Measurements from ENCODE around the gene PARM1.

Gene PARM1, protein sequence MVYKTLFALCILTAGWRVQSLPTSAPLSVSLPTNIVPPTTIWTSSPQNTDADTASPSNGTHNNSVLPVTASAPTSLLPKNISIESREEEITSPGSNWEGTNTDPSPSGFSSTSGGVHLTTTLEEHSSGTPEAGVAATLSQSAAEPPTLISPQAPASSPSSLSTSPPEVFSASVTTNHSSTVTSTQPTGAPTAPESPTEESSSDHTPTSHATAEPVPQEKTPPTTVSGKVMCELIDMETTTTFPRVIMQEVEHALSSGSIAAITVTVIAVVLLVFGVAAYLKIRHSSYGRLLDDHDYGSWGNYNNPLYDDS

GRCh38 chr4:74932832-74933561 lies at the start of gene PARM1:
TSS of gene PARM1 (plus strand) at chr4:74933116. CDS start at chr4:74933328, 212 bp downstream.
- H3K27me3 ChIP-seq (ENCODE audit: control insufficient read depth, insufficient read depth, low read length), result no peaks in the 10 kb centered on the region
- H3K27ac ChIP-seq, result peak within 1 kb of the TSS; percentile 42
- H3K4me2 ChIP-seq (ENCODE audit: low read length), result peak within 1 kb of the TSS; percentile 58
- no peak within 1 kb of the TSS for H3K9ac ChIP-seq
- peak within 1 kb of the TSS; percentile 48 for H3K4me3 ChIP-seq (ENCODE audit: low read depth, low read length)
- H2AFZ ChIP-seq, result peak within 1 kb of the TSS; percentile 91
- H3K79me2 ChIP-seq, result no peaks in the 10 kb centered on the region
- no peaks in the 10 kb centered on the region for H3K36me3 ChIP-seq (ENCODE audit: control insufficient read depth, insufficient read depth, low read length)
- no peaks in the 10 kb centered on the region for H3K9me3 ChIP-seq (ENCODE audit: control insufficient read depth, low read length)
- H3K4me1 ChIP-seq, result peaks cover 4% of the 10 kb centered on the region
- TF ChIP-seq, protein P1, sequence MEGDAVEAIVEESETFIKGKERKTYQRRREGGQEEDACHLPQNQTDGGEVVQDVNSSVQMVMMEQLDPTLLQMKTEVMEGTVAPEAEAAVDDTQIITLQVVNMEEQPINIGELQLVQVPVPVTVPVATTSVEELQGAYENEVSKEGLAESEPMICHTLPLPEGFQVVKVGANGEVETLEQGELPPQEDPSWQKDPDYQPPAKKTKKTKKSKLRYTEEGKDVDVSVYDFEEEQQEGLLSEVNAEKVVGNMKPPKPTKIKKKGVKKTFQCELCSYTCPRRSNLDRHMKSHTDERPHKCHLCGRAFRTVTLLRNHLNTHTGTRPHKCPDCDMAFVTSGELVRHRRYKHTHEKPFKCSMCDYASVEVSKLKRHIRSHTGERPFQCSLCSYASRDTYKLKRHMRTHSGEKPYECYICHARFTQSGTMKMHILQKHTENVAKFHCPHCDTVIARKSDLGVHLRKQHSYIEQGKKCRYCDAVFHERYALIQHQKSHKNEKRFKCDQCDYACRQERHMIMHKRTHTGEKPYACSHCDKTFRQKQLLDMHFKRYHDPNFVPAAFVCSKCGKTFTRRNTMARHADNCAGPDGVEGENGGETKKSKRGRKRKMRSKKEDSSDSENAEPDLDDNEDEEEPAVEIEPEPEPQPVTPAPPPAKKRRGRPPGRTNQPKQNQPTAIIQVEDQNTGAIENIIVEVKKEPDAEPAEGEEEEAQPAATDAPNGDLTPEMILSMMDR (IDR thresholded peaks at IDR 0.05), result peak; percentile 60

- Histone ChIP-seq H3K27ac (no peak overlapping the region), H3K9me3 (ENCODE audit: control insufficient read depth, low read length) (no peaks in the 10 kb centered on the region), H3K36me3 (ENCODE audit: control insufficient read depth, insufficient read depth, low read length) (no peaks in the 10 kb centered on the region), H3K79me2 (no peaks in the 10 kb centered on the region), H3K4me1 (no peaks in the 10 kb centered on the region), H3K27me3 (ENCODE audit: control insufficient read depth, insufficient read depth, low read length) (no peaks in the 10 kb centered on the region), H3K4me3 (ENCODE audit: low read depth, low read length) (no peak overlapping the region), H3K9ac (no peak overlapping the region), H3K4me2 (ENCODE audit: low read length) (no peak overlapping the region), H2AFZ (no peak overlapping the region)
- TF ChIP-seq, protein P1 (IDR thresholded peaks at IDR 0.05), result no peak
These were observed 48.6 kb upstream of the PARM1 start for GRCh38 chr4:74884266-74884665.

- Histone ChIP-seq H3K4me2 (ENCODE audit: low read length) (no peak overlapping the region), H2AFZ (no peak overlapping the region), H3K9me3 (ENCODE audit: control insufficient read depth, low read length) (no peaks in the 10 kb centered on the region), H3K36me3 (ENCODE audit: control insufficient read depth, insufficient read depth, low read length) (no peaks in the 10 kb centered on the region), H3K4me3 (ENCODE audit: low read depth, low read length) (no peak overlapping the region), H3K9ac (no peak overlapping the region), H3K27ac (no peak overlapping the region), H3K27me3 (ENCODE audit: control insufficient read depth, insufficient read depth, low read length) (no peaks in the 10 kb centered on the region), H3K79me2 (no peaks in the 10 kb centered on the region), H3K4me1 (no peaks in the 10 kb centered on the region)
- TF ChIP-seq, protein P1 (IDR thresholded peaks at IDR 0.05), result no peak
These were observed 46.4 kb upstream of the PARM1 start for GRCh38 chr4:74886484-74886883.

DNA sequence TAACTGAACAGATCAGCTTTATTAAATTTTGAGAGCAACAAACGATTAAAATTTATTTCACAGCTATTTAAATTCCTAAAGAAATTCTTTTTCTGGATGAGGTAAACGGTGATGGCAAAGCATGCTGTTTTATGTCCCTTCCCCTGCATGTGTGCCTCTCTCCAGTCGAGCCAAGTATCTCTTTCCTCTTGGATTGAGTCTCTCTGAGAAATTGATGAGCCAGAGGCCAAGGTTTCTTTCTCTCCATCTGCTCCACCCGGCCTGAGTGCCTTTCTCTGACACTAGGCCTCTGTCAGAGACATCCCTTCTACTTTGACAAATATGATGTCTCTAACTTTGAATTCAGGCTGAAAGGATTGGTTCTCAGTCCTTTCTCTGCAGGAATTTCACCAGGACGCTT lies 42.6 kb upstream of the PARM1 start:
- Histone ChIP-seq H3K4me1 (no peaks in the 10 kb centered on the region), H3K9ac (no peak overlapping the region), H3K79me2 (no peaks in the 10 kb centered on the region), H3K36me3 (ENCODE audit: control insufficient read depth, insufficient read depth, low read length) (no peaks in the 10 kb centered on the region), H3K4me2 (ENCODE audit: low read length) (no peak overlapping the region), H3K9me3 (ENCODE audit: control insufficient read depth, low read length) (no peaks in the 10 kb centered on the region), H3K27me3 (ENCODE audit: control insufficient read depth, insufficient read depth, low read length) (no peaks in the 10 kb centered on the region), H3K27ac (no peak overlapping the region), H2AFZ (peak overlapping the region; percentile 22), H3K4me3 (ENCODE audit: low read depth, low read length) (no peak overlapping the region)
- TF ChIP-seq, protein P1 (IDR thresholded peaks at IDR 0.05), result no peak

All from parathyroid adenoma (tissue), 2 donors.